ENCODE measurements around the gene CX3CL1. TPM values are rescaled to one million over a fixed set of nuclear protein-coding genes. Genes with fewer than 3 reads are reported as not detected.

CX3CL1 gene
- total and polyA plus RNA-seq, 10 of the 15 experiments (the other 5 are each of a cell fraction or from before 2014, with no cell fraction given) = 0.03 to 1.2 (median 0.46) TPM

- ChIA-PET POLR2A (interaction anchor here (0.5 to 3.4 kb wide), 6 partner anchors 7 to 38 kb away, joined by 3 to 15 read pairs (median 6); no protein-coding TSS in a partner anchor), CTCF (interaction anchor here (1.0 to 10.7 kb wide), 6 partner anchors 10 to 76 kb away, joined by 3 to 95 read pairs (median 4); no protein-coding TSS in a partner anchor)
- 86% methylated on average over 8 of the region's 8 CpGs for WGBS (ENCODE audit: insufficient coverage, insufficient replicate concordance, low lambda C conversion rate, missing lambda C conversion rate)
Observed at GRCh38 chr16:57341441-57342303, 30.6 kb upstream of the CX3CL1 start.

More at GRCh38 chr16:57341441-57342303, 30.6 kb upstream of the CX3CL1 start:
- ATAC-seq (peak; percentile 43), DNase-seq (ENCODE audit: low read depth, low spot score) (no peak), FAIRE-seq (no peak)
- ChIA-PET SMC1A (ENCODE audit: uncharacterized antibody, unreplicated experiment) (interaction anchor here (1.0 to 5.5 kb wide), 11 partner anchors 11 to 107 kb away, joined by 3 to 70 read pairs (median 5); partner anchors contain the start of genes CCL17 and CCL22), RAD21 (ENCODE audit: unreplicated experiment) (interaction anchor here (0.6 to 6.8 kb wide), 8 partner anchors 8 to 76 kb away, joined by 3 to 62 read pairs (median 4); no protein-coding TSS in a partner anchor)
- H3K4me1 ChIP-seq (ENCODE audit: control insufficient read depth, insufficient read depth, low read length) = peaks cover 44% of the 10 kb centered on the region
- in situ Hi-C loops (cut with MboI) (no loop called here), intact Hi-C loops (cut with micrococcal nuclease; ENCODE audit: unreplicated experiment) (loop anchor here (1.0 to 10.0 kb wide), 3 partner anchors 17 to 263 kb away; partner anchors contain the start of gene CCL22)
- no peak overlapping the region for H2AFZ ChIP-seq (ENCODE audit: control insufficient read depth, low read depth, low read length)
- H3K36me3 ChIP-seq (ENCODE audit: control insufficient read depth in 2 of 2, insufficient read depth in 2 of 2, low read length in 1 of 2) = no peaks in the 10 kb centered on the region
- H3K4me2 ChIP-seq (ENCODE audit: control insufficient read depth, insufficient read depth) = peak overlapping the region; percentile 68
- H3K9me3 ChIP-seq (replicated peaks; ENCODE audit: control insufficient read depth, insufficient read depth, low read length) = peaks cover 7% of the 10 kb centered on the region; the same call in 1 of the 3 replicates
- BruUV-seq (replicated peaks) = TSS peak; percentile 78
- no peaks in the 10 kb centered on the region for H3K79me2 ChIP-seq (ENCODE audit: control insufficient read depth, insufficient read depth, low read length)
- no peak overlapping the region; the same call in 1 of the 2 replicates for H3K9ac ChIP-seq (ENCODE audit: control insufficient read depth, insufficient read depth, low read length)
- peak overlapping the region; percentile 38 for H3K27ac ChIP-seq (ENCODE audit: control insufficient read depth, insufficient read depth)
- no peaks in the 10 kb centered on the region for H4K20me1 ChIP-seq (ENCODE audit: control insufficient read depth, insufficient read depth)
- no peaks in the 10 kb centered on the region for H3K27me3 ChIP-seq (replicated peaks in 1 of 2; ENCODE audit: control insufficient read depth in 2 of 2, insufficient read depth in 2 of 2, low read length in 1 of 2)
- TF ChIP-seq RAD21 (IDR thresholded peaks at IDR 0.05; ENCODE audit: insufficient read depth, low read depth, low read length) = 0 out of 2 replicates have a peak, but pooled peaks have one; percentile 1
- no peak for TF ChIP-seq NR2C2 (IDR thresholded peaks at IDR 0.05; ENCODE audit: borderline replicate concordance, control insufficient read depth, insufficient read length, low read depth)
- TF ChIP-seq JUND (IDR thresholded peaks at IDR 0.05; ENCODE audit: low read depth, low read length) = no peak
- TF ChIP-seq POLR2AphosphoS2 (IDR thresholded peaks at IDR 0.05; ENCODE audit: low read depth, low read length) = no peak
- no peak for TF ChIP-seq SREBF1 (IDR thresholded peaks at IDR 0.05; ENCODE audit: low read length)
- no peak for TF ChIP-seq CBX5 (IDR thresholded peaks at IDR 0.05; ENCODE audit: low read depth)
- TF ChIP-seq MYC (IDR thresholded peaks at IDR 0.05; ENCODE audit: insufficient read depth, insufficient read length, insufficient replicate concordance, low read length, severe bottlenecking) = no peak
- TF ChIP-seq TCF3 (IDR thresholded peaks at IDR 0.05; ENCODE audit: borderline replicate concordance, insufficient read depth, low read depth, low read length) = no peak
- no peak for TF ChIP-seq MTA3 (IDR thresholded peaks at IDR 0.05; ENCODE audit: borderline replicate concordance, low read length)
- no peak for TF ChIP-seq BCLAF1 (IDR thresholded peaks at IDR 0.05)
- TF ChIP-seq ZNF384 (IDR thresholded peaks at IDR 0.05; ENCODE audit: borderline replicate concordance, low read depth, low read length) = no peak
- TF ChIP-seq HSF1 (IDR thresholded peaks at IDR 0.05; ENCODE audit: low read depth, low read length) = no peak
- no peak for TF ChIP-seq IRF5 (IDR thresholded peaks at IDR 0.05; ENCODE audit: borderline replicate concordance)
- peak; percentile 16 for TF ChIP-seq SMAD1 (IDR thresholded peaks at IDR 0.05; ENCODE audit: low read depth, partially characterized antibody)
- no peak overlapping the region for H3K4me3 ChIP-seq
